ENCODE measurements around the gene B9D2. TPM values are rescaled to one million over a fixed set of nuclear protein-coding genes. Genes with fewer than 3 reads are reported as not detected.
A peak's percentile ranks its signal among the peaks of the same experiment; 100 is the strongest.
"Not testable (repeated sequence)": the region's sequence is repeated elsewhere in the genome, so short reads cannot be mapped to it uniquely, and the experiment has no call there.

B9D2 gene, protein sequence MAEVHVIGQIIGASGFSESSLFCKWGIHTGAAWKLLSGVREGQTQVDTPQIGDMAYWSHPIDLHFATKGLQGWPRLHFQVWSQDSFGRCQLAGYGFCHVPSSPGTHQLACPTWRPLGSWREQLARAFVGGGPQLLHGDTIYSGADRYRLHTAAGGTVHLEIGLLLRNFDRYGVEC
- 1 to 10 TPM; 2.4 to 5.6 TPM for total RNA-seq
- 1 to 10 TPM; 8.4 to 9.3 TPM for polyA plus RNA-seq (ENCODE audit: insufficient read length in 2 of 2)
- long read RNA-seq, donor 1, partial matches to known transcripts, result 5 of 6 reads
- long read RNA-seq, donor 1, other reads (novel, unspliced or antisense), result 0 of 6 reads
- long read RNA-seq, donor 2, partial matches to known transcripts, result 0 of 3 reads
- long read RNA-seq, donor 2, other reads (novel, unspliced or antisense), result 0 of 3 reads
- long read RNA-seq, donor 3, partial matches to known transcripts, result 0 of 3 reads
- long read RNA-seq, donor 3, other reads (novel, unspliced or antisense), result 0 of 3 reads
- long read RNA-seq, donor 4, transcript B9D2-201 (4 exons, 1,027 nt), result major isoform, 10 of 11 reads
- long read RNA-seq, donor 4, partial matches to known transcripts, result 0 of 11 reads
- long read RNA-seq, donor 4, other reads (novel, unspliced or antisense), result 0 of 11 reads

DNA sequence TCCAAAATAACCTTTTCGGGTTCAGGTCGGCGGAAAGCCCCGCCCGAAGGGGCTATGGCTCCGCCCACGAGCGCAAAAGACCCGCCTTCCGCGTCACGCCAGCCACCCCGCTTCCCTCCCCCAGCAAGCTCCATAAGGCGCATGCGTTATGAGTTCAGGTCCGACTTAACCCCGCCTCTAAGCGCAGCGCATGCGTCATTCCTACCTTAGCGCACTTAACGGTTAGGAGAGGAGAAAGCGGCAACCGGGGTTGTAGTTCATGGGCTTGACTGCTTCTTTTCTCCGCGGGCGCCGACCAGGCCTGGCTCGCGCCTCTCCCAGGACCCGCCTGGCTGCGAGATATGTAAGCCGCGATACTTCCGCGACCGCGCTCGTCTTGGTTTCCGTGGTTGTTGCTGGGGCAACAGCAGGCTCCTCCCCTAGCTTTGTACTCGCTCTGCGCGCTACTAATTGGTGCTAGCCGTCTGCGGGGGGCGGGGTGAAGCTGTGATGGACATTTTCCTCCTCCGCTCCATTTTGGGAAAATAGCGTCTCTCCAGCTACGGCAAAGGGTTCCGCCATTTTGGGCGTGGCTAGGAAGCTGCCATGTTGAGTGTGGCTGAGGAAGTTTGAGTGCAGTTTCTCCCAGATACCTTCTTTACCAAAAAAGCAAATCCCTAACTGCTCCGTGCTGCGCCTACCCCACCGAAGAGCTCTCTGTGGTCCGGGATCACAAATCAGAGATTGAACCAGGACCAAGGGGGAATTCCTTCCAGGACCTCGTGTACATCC, at the start of gene B9D2:
Gene B9D2 (minus strand): TSS at position 397 of the 771 bp plus-strand sequence. CDS start 630 bp downstream, outside the sequence.
- Histone ChIP-seq H3K4me1 (ENCODE audit: control insufficient read depth, insufficient read depth, low read length) (peaks cover 13% of the 10 kb centered on the region), H3K4me3 (ENCODE audit: low read depth, low read length) (peak within 1 kb of the TSS; percentile 88), H3K27ac (ENCODE audit: low read depth, low read length) (peak within 1 kb of the TSS; percentile 100), H3K9me3 (ENCODE audit: control insufficient read depth, insufficient read depth, low read length) (no peaks in the 10 kb centered on the region), H3K27me3 (ENCODE audit: control insufficient read depth, insufficient read depth, low read length) (no peaks in the 10 kb centered on the region), H3K36me3 (ENCODE audit: control insufficient read depth, insufficient read depth, low read length) (peaks cover 7% of the 10 kb centered on the region)
- peak; percentile 97 to 100 (median 98) for DNase-seq (ENCODE audit: low read depth in 4 of 6, low spot score in 6 of 6)
- 0% methylated on average over 42 of the region's 56 CpGs for WGBS (ENCODE audit: insufficient coverage)

DNA sequence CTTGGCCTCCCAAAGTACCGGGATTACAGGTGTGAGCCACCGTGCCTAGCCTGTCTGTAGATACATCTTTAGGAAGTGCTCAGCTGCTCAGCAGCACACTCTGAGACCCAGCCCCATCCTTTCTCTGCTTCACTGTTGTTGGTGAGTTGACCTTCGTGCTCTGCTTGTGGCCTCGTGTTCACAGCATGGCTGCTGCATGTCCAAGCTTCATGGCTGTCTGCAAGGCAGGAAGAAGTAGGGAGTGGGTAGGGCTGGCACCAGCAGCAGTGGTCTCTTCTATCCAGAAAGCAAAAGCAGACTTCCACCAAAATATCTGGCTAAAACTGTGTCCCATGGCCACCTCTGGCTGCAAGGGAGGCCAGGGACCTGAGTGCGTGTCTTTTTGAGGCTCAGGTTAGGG, 49.0 kb upstream of the B9D2 start:
- H3K4me3 ChIP-seq (ENCODE audit: low read depth, low read length), result no peak overlapping the region
- WGBS (ENCODE audit: insufficient coverage), result 93% methylated on average over 5 of the region's 5 CpGs
- peaks cover 71% of the 10 kb centered on the region for H3K36me3 ChIP-seq (ENCODE audit: control insufficient read depth, insufficient read depth, low read length)
- H3K27me3 ChIP-seq (ENCODE audit: control insufficient read depth, insufficient read depth, low read length), result no peaks in the 10 kb centered on the region
- no peak overlapping the region for H3K27ac ChIP-seq (ENCODE audit: low read depth, low read length)
- DNase-seq (ENCODE audit: low read depth in 4 of 6, low spot score in 6 of 6), result no peak
- H3K4me1 ChIP-seq (ENCODE audit: control insufficient read depth, insufficient read depth, low read length), result peaks cover 15% of the 10 kb centered on the region
- H3K9me3 ChIP-seq (ENCODE audit: control insufficient read depth, insufficient read depth, low read length), result no peaks in the 10 kb centered on the region

DNA sequence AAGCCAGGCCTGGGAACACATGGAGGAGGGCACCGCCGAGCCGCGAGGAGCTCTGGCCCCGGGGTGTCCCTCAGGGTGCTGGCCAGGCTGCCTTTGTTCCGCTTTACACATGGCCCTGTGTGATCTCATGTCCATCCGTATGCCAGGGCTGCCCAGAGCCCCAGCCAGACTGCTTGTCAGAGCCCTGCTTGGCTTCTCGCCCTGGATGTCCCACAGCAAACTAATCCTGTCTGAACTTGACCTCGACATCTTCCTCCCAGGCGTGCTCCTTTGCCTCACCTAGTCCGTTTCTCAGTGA, 48.0 kb upstream of the B9D2 start:
- Histone ChIP-seq H3K4me3 (ENCODE audit: low read depth, low read length) (no peak overlapping the region), H3K9me3 (ENCODE audit: control insufficient read depth, insufficient read depth, low read length) (no peaks in the 10 kb centered on the region), H3K4me1 (ENCODE audit: control insufficient read depth, insufficient read depth, low read length) (peaks cover 15% of the 10 kb centered on the region), H3K36me3 (ENCODE audit: control insufficient read depth, insufficient read depth, low read length) (peaks cover 61% of the 10 kb centered on the region), H3K27me3 (ENCODE audit: control insufficient read depth, insufficient read depth, low read length) (no peaks in the 10 kb centered on the region), H3K27ac (ENCODE audit: low read depth, low read length) (no peak overlapping the region)
- DNase-seq (ENCODE audit: low read depth in 4 of 6, low spot score in 6 of 6), result no peak
- WGBS (ENCODE audit: insufficient coverage), result 57% methylated on average over 11 of the region's 11 CpGs

DNA sequence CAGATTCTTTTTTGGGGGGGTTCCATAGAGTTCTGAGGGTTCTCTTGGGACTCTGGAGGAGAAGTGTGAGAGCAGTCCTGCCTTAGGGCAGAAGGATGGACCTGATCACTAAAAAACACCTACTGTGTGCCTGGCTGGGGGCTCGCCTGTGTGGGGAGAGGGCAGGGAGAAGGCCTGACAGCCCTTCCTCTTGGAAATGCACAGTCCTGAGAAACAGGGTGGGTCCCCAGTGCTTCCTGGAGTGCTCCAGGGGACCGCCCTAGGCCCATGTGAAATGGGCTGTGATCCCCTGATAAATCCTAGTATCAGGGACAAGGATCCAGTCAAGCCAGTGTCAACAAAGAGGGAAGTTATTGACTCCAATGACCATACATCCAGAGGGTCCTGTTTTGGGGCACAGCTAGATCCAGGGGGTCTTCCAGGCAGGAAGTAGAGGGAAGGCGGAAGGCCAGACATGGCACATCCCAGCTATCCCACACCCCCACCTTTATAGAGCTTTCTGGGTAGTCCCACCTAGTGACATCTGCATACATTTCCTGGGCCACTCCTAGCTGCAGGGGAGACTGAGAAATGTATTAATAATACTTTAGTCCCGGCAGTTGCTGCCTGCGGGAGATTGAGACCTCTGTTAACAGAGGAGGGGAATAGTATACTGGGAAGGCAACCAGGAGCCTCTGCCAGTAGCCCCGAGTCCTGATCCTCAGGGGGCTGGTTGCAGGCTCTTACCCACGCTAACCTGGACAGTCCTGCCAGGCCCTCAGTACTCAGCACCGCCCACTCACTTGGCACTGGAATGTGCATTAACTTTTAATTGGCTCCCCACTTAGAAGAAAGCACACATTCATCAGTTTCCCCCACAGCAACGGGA, 47.4 kb upstream of the B9D2 start:
- Histone ChIP-seq H3K4me3 (ENCODE audit: low read depth, low read length) (no peak overlapping the region), H3K27me3 (ENCODE audit: control insufficient read depth, insufficient read depth, low read length) (no peaks in the 10 kb centered on the region), H3K36me3 (ENCODE audit: control insufficient read depth, insufficient read depth, low read length) (peaks cover 55% of the 10 kb centered on the region), H3K4me1 (ENCODE audit: control insufficient read depth, insufficient read depth, low read length) (peaks cover 15% of the 10 kb centered on the region), H3K9me3 (ENCODE audit: control insufficient read depth, insufficient read depth, low read length) (no peaks in the 10 kb centered on the region), H3K27ac (ENCODE audit: low read depth, low read length) (no peak overlapping the region)
- no peak for DNase-seq (ENCODE audit: low read depth in 4 of 6, low spot score in 6 of 6)
- WGBS (ENCODE audit: insufficient coverage), result 68% methylated on average over 7 of the region's 9 CpGs

DNA sequence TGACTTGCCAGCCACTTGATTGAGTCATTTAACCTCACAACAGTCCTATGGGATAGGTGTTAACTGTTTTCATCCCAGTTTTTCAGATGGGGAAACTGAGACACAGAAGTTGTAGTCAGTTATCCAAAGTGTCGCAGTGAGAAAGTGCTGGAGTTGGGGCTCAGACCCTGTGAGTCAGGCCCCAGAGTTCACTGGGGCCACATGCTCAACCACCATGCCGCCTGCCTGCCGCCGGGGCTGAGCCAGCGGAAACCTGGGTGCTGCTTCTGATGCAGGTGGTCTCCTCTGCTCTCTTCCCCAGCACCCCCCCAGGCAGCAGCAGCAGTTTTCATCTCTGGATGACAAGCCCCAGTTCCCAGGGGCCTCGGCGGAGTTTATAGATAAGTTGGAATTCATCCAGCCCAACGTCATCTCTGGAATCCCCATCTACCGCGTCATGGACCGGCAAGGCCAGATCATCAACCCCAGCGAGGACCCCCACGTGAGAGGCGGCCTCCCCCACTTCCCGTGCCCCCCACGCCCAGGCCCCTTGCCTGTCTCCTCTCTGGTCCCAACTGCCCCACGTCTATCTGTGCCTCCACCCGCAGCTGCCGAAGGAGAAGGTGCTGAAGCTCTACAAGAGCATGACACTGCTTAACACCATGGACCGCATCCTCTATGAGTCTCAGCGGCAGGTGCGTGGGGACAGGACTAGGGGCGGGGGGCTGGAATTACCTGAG, 46.5 kb upstream of the B9D2 start:
- DNase-seq (ENCODE audit: low read depth in 4 of 6, low spot score in 6 of 6), result no peak
- H3K4me3 ChIP-seq (ENCODE audit: low read depth, low read length), result no peak overlapping the region
- no peaks in the 10 kb centered on the region for H3K9me3 ChIP-seq (ENCODE audit: control insufficient read depth, insufficient read depth, low read length)
- no peak overlapping the region for H3K27ac ChIP-seq (ENCODE audit: low read depth, low read length)
- WGBS (ENCODE audit: insufficient coverage), result 95% methylated on average over 20 of the region's 23 CpGs
- peaks cover 15% of the 10 kb centered on the region for H3K4me1 ChIP-seq (ENCODE audit: control insufficient read depth, insufficient read depth, low read length)
- no peaks in the 10 kb centered on the region for H3K27me3 ChIP-seq (ENCODE audit: control insufficient read depth, insufficient read depth, low read length)
- H3K36me3 ChIP-seq (ENCODE audit: control insufficient read depth, insufficient read depth, low read length), result peaks cover 51% of the 10 kb centered on the region

- Histone ChIP-seq H3K9me3 (ENCODE audit: control insufficient read depth, insufficient read depth, low read length) (no peaks in the 10 kb centered on the region), H3K27me3 (ENCODE audit: control insufficient read depth, insufficient read depth, low read length) (no peaks in the 10 kb centered on the region), H3K36me3 (ENCODE audit: control insufficient read depth, insufficient read depth, low read length) (peaks cover 40% of the 10 kb centered on the region), H3K27ac (ENCODE audit: low read depth, low read length) (no peak overlapping the region), H3K4me3 (ENCODE audit: low read depth, low read length) (no peak overlapping the region), H3K4me1 (ENCODE audit: control insufficient read depth, insufficient read depth, low read length) (peaks cover 15% of the 10 kb centered on the region)
- WGBS (ENCODE audit: insufficient coverage), result 87% methylated on average over 4 of the region's 4 CpGs
- DNase-seq (ENCODE audit: low read depth in 4 of 6, low spot score in 6 of 6), result no peak
Measured at GRCh38 chr19:41409288-41409687, 45.3 kb upstream of the B9D2 start.

DNA sequence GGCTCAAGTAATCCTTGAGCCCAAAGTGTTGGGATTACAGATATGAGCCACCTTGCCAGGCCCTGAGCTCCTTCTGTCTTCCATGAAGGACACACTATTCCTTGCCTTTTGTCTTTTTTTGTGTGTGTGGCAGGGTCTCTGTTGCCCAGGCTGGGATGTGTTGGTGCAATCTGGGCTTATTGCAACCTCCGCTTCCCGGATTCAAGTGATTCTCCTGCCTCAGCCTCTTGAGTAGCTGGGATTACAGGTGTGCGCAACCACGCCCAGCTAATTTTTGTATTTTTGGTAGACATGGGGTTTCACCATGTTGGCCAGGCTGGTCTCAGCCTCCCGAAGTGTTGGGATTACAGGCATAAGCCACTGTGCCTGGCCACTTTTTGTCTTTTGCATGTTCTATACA, 44.9 kb upstream of the B9D2 start:
- Histone ChIP-seq H3K36me3 (ENCODE audit: control insufficient read depth, insufficient read depth, low read length) (peaks cover 36% of the 10 kb centered on the region), H3K4me1 (ENCODE audit: control insufficient read depth, insufficient read depth, low read length) (peaks cover 15% of the 10 kb centered on the region)
- H3K9me3 ChIP-seq (ENCODE audit: control insufficient read depth, insufficient read depth, low read length); H3K4me3 ChIP-seq (ENCODE audit: low read depth, low read length); H3K27ac ChIP-seq (ENCODE audit: low read depth, low read length); H3K27me3 ChIP-seq (ENCODE audit: control insufficient read depth, insufficient read depth, low read length); DNase-seq (ENCODE audit: low read depth in 4 of 6, low spot score in 6 of 6): not testable (repeated sequence)
- 95% methylated on average over 4 of the region's 5 CpGs for WGBS (ENCODE audit: insufficient coverage)

DNA sequence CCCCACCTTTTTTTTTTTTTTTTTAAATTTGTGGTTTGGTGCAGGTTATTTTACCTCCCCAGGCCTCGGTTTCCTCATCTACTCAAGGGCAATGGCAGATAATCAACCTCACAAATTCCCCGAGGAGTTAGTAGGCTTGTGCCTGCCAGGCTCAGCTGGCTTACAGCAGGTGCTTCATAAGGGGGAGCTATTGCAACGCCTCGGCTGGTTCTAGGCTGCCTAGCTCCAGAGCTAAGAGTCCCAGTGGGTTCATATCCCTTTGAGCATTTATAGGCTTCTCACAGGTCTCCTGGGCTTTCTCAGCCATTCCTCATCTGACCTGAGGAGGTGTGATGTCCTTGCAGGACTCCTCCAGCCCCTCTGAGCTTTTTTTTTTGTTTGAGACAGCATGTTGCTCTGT, 44.3 kb upstream of the B9D2 start:
- no peak for DNase-seq (ENCODE audit: low read depth in 4 of 6, low spot score in 6 of 6)
- Histone ChIP-seq H3K4me1 (ENCODE audit: control insufficient read depth, insufficient read depth, low read length) (peaks cover 15% of the 10 kb centered on the region), H3K4me3 (ENCODE audit: low read depth, low read length) (no peak overlapping the region), H3K9me3 (ENCODE audit: control insufficient read depth, insufficient read depth, low read length) (no peaks in the 10 kb centered on the region), H3K36me3 (ENCODE audit: control insufficient read depth, insufficient read depth, low read length) (peaks cover 34% of the 10 kb centered on the region), H3K27ac (ENCODE audit: low read depth, low read length) (no peak overlapping the region), H3K27me3 (ENCODE audit: control insufficient read depth, insufficient read depth, low read length) (no peaks in the 10 kb centered on the region)
- 46% methylated on average over 2 of the region's 4 CpGs for WGBS (ENCODE audit: insufficient coverage)

DNA sequence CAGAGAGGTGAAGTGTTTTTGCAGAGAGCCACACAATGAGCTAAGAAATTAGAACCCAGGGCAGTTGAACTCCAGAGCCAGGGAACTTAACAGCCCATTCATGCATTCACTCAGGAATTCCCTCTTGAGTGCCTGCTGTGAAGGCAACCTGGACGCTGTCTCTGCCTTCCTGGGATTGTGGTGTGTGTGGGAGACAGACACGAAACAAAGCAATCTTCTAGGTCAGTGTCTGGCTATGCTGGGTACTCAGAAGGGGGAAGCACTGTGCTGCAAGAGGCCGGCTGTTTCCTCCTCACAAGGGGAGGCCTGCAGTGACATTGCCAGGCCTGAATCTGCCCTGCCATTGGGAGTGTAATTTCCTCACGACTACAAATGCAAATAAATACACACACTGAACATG, 43.3 kb upstream of the B9D2 start:
- H3K27me3 ChIP-seq (ENCODE audit: control insufficient read depth, insufficient read depth, low read length), result no peaks in the 10 kb centered on the region
- H3K36me3 ChIP-seq (ENCODE audit: control insufficient read depth, insufficient read depth, low read length), result peaks cover 29% of the 10 kb centered on the region
- H3K4me1 ChIP-seq (ENCODE audit: control insufficient read depth, insufficient read depth, low read length), result peaks cover 11% of the 10 kb centered on the region
- DNase-seq (ENCODE audit: low read depth in 4 of 6, low spot score in 6 of 6), result no peak
- no peaks in the 10 kb centered on the region for H3K9me3 ChIP-seq (ENCODE audit: control insufficient read depth, insufficient read depth, low read length)
- WGBS (ENCODE audit: insufficient coverage), result 37% methylated on average over 4 of the region's 4 CpGs
- H3K4me3 ChIP-seq (ENCODE audit: low read depth, low read length), result no peak overlapping the region
- H3K27ac ChIP-seq (ENCODE audit: low read depth, low read length), result no peak overlapping the region

Measured in spinal cord (tissue), 10 donors.